HG03575 (cell line): ENCODE measurements around the gene CARMIL1.
"Not testable (repeated sequence)": the region's sequence is repeated elsewhere in the genome, so short reads cannot be mapped to it uniquely, and the experiment has no call there.

ENCODE experiments used
- ATAC-seq: cut with Tn5 transposase; IDR thresholded peaks from one replicate; pipeline ENCODE4 v1.9.1; 2021; ENCODE audit not compliant: unreplicated experiment, insufficient number of reproducible peaks, low FRiP score; ENCODE audit errors: extremely low read depth

The CARMIL1 gene

GRCh38 chr6:25417046-25417605 lies 138.0 kb downstream of the CARMIL1 start:
- no peak for ATAC-seq

- no peak for ATAC-seq
Measured at GRCh38 chr6:25418454-25419052, 139.4 kb downstream of the CARMIL1 start.

DNA sequence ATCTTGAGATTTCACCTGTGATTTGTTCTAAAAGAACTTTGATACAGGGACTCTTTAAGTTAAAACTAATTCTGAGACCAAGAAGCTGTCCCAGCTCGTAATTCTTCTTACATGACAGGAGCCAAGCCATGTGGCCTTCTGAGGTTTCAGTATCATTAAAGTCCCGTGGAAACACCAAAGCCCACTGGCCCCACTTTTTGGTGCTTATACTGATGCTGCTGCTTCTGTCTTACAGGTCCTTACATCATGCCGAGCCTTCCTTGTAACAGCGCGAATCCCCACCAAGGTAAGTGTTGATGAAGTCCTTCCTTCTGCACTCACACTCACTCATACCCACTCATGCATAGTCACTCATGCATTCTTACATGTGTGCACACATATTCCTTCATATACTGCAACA lies 140.7 kb downstream of the CARMIL1 start:
- ATAC-seq, result no peak

- no peak for ATAC-seq
Measured at GRCh38 chr6:25423358-25423757, 144.2 kb downstream of the CARMIL1 start.

DNA sequence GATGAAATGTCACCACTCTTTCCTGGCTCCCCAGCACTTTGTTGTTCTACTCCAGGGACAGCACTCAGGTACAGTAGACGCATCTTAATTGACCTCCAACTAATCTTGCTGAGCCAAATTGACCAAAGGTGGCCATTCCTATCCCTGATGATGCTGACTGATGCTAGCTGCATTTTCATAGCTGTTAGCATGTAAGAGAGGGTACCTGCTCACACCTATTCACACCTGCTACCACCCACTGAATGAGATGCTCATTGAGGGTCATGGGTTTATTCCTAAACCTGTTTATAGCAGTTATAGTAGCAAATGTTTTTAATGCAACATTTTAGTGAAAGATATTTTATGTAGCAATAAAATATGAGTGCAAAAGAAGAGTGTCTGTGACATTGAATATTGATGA lies 145.1 kb downstream of the CARMIL1 start:
- ATAC-seq, result no peak

DNA sequence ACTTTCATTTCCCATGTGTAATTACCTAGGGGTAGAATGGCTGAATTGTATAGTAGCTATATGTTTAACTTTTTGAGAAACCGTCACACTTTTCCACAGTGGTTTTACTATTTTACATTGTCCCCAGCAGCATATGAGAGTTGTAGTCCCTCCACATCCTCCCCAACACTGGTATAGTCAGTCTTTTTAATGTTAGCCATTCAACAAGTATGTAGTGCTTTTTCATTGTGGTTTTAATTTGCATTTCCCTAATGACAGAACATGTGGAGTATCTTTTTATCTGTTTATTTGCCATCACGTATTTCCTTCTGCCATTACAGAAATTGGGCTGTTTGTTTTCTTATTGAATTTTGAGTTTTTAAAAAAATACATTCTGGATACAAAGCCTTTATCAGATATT lies 148.4 kb downstream of the CARMIL1 start:
- ATAC-seq, result no peak

GRCh38 chr6:25428758-25429317 lies 149.7 kb downstream of the CARMIL1 start:
- ATAC-seq, result no peak

DNA sequence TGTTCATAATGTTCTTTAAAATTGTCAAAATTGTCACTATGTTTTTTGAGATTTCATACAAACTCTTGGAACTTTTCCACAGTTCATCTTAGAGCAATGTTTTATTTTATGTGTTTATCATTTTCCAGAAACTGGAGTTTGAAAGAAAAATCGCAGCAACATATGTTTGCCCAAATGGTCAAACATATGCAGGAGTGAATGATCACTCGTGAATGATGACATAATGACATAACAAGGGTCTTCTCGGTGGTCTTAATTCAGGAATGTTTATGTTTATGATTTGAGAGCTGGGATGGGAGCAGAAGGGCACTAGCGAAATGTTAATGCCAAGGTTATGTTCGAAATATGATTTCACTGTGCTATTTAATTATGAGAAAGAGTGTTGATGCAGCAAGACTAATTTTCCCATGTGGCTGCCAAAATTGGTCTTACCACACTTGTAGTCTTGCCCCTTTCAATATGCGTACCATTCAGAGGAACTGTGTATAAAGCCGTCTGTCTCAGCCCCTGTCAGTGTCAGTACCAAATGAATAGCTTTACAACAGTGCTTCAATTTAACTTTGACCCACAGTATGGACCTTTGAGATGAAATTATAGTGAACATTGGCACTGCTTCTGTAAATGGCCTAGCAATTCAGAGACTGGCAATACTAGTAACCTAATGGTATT lies 152.3 kb downstream of the CARMIL1 start:
- ATAC-seq, result no peak

- ATAC-seq, result no peak
Measured at GRCh38 chr6:25431975-25432307, 152.8 kb downstream of the CARMIL1 start.

DNA sequence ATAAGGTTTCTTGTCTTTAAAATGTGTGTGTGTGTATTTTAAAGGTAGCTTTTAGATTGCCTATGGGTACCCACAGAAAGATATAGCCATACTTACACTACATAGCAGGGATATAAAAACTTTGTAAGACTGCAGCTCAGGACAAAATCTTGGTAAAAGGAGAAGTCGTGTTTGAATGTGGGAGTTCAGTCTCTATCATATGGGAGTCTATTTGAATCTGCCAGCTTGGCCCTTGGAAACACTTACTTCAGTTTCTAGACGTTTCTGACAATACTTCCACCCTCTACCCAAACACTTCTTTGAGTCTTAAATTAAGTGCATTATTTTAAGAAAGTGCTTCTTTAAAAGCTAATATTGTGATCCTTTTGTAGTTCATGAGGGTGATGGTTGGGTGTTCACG lies 155.7 kb downstream of the CARMIL1 start:
- no peak for ATAC-seq

DNA sequence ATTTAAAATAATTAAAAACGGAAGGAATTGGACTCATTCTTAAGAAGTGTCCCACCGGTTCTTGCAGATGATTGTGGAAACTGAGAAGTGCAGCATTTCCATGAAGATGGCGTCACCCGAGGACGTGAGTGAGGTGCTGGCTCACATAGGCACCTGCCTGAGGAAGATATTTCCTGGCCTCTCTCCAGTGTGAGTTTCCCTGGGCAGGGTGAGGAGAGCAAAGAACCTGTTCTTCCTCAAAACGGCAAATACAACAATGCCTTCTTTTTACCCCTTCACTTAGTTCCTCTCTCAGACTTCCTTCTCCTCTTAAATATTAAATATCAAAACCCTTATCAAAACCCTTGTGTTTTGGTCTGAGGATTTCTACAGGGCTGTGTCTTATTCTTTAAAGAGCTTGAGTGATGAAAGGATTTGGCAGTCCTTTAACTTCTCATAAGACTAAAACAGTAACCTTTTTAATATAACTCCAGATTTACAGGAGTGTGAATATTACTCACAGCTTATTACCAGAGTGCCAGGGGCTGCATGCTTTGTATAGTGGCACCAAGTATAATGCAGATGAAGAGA lies 156.3 kb downstream of the CARMIL1 start:
- ATAC-seq, result no peak

GRCh38 chr6:25436760-25437159 lies 157.6 kb downstream of the CARMIL1 start:
- no peak for ATAC-seq

DNA sequence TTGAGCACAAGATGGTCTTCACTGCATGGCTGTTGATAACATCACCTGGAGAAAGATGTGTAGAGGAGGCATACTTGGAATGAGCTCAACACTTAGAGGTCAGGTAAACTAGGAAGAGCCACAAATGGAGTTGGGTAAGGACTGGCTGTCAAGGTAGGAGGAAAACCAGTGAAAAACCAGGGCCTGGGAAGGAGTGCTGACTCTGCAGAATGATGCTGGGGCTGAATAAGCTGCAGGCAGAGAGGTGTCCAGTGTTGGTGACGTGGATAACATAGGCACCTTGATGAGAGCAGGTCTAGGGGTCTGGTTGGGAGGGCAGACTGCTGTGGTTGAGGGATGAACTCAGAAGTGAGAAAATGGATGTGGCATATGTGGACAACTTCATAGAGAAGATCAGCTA lies 160.2 kb downstream of the CARMIL1 start:
- no peak for ATAC-seq

GRCh38 chr6:25441663-25442270 lies 162.6 kb downstream of the CARMIL1 start:
- no peak for ATAC-seq

- no peak for ATAC-seq
Measured at GRCh38 chr6:25442898-25443297, 163.7 kb downstream of the CARMIL1 start.

DNA sequence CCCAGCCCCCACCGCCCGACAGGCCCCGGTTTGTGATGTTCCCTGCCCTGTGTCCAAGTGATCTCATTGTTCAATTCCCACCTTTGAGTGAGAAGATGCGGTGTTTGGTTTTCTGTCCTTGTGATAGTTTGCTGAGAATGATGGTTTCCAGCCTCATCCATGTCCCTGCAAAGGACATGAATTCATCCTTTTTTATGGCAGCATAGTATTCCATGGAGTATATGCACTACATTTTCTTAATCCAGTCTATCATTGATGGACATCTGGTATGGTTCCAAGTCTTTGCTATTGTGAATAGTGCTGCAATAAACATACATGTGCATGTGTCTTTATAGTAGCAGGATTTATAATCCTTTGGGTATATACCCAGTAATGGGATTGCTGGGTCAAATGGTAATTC lies 165.3 kb downstream of the CARMIL1 start:
- ATAC-seq, result not testable (repeated sequence)

DNA sequence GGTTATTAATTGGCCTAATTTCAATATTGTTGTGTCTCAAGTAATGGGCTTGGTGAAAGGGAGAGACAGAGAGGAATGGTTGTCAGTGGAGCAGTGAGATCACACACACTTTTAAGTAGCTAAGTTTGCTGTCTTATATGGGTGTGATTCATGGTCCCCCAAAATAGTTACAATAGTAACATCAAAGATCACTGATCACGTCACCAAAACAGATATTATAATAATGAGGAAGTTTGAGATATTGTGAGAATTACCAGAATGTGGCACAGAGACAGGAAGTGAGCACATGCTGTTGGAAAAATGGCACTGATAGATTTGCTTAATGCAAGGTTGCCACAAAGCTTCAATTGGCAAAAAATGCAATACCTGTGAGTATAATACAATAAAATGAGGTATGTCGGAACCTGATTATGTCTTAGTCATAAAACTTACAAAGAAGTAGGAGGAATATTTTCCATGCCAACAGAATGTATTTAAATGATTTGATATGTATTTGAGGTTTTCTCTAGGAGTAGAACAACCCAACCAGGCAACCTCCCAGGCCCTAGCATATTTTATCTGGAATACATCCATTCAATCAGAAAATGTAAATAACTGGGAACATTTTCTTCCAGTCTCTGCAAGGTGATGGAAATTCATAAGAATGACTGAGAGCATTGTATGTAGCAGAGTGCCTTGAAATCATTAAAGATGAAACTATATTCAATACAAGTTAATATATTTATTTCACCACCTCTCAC lies 167.8 kb downstream of the CARMIL1 start:
- ATAC-seq, result no peak

DNA sequence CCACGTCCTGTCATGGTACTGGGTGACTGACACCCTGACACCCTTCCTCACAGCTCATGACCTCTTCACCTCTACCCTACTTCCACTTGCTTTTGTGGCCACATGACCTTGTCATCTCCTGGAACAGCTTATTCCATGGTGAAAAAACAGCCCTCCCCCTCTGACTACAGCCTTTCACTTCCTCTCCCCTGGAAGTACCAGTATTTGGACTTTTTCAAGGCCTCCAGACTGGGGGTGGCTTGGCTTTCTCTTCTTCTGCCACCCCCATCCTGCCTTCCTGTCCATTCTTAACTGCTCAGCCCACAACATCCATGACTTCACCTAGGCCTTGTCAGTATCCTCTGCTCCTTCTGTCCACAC lies 168.4 kb downstream of the CARMIL1 start:
- no peak for ATAC-seq

GRCh38 chr6:25448965-25449538 lies 169.9 kb downstream of the CARMIL1 start:
- no peak for ATAC-seq
